HepG2 (cell line): ENCODE results near the gene CDK6.

Experiments
- AGO2 ChIP-seq: fragments of 200-400 bp; formaldehyde crosslinking; optimal IDR thresholded peaks from 2 replicates; pipeline ENCODE3; 2017; ENCODE audit warnings: mild to moderate bottlenecking, low read depth, low read length, moderate library complexity
- ATF2 ChIP-seq: sonication (generic); formaldehyde crosslinking; IDR thresholded peaks from 2 replicates; pipeline ENCODE4 v1.4.0; 2020; ENCODE audit warnings: missing genetic modification reagents
- CHD2 ChIP-seq: IDR thresholded peaks from 2 replicates; pipeline ENCODE4 v1.6.1; 2011; ENCODE audit warnings: low read depth, low read length, improper control_type of control experiment
- EP300 ChIP-seq, 3 experiments: sonication (generic) in 1 of 3; formaldehyde crosslinking in 1 of 3; IDR thresholded peaks; 2 replicates each; pipeline versions ENCODE4 v1.5.1 to v1.6.1; 2011 to 2020; ENCODE audit warnings: low read depth in 2 of 3, low read length in 2 of 3, borderline replicate concordance in 1 of 3, improper control_type of control experiment in 1 of 3, mild to moderate bottlenecking in 1 of 3, missing genetic modification reagents in 1 of 3, moderate library complexity in 1 of 3
- KAT7 ChIP-seq: IDR thresholded peaks from 2 replicates; pipeline ENCODE4 v1.6.1; 2018; ENCODE audit warnings: borderline replicate concordance, missing compliant biosample characterization
- REPIN1 ChIP-seq: sonication (generic); formaldehyde crosslinking; IDR thresholded peaks from 2 replicates; pipeline ENCODE4 v1.8.0; 2022; ENCODE audit warnings: missing genetic modification reagents, low read depth, mild to moderate bottlenecking, borderline replicate concordance
- ZFP62 ChIP-seq: sonication (generic); formaldehyde crosslinking; IDR thresholded peaks from 2 replicates; pipeline ENCODE4 v1.4.0; 2020; ENCODE audit warnings: missing genetic modification reagents
- ZNF33A ChIP-seq: sonication (generic); formaldehyde crosslinking; IDR thresholded peaks from 2 replicates; pipeline ENCODE4 v1.5.1; 2020; ENCODE audit warnings: missing genetic modification reagents, mild to moderate bottlenecking, moderate library complexity, borderline replicate concordance
- ZNF557 ChIP-seq: sonication (generic); formaldehyde crosslinking; IDR thresholded peaks from 2 replicates; pipeline ENCODE4 v1.4.0; 2020; ENCODE audit warnings: missing genetic modification reagents
- ZNF589 ChIP-seq: sonication (generic); formaldehyde crosslinking; conservative IDR thresholded peaks from 2 replicates; pipeline ENCODE4 v1.8.0; 2022; ENCODE audit warnings: mild to moderate bottlenecking, moderate library complexity, missing genetic modification reagents

GRCh38 chr7:92635538-92635937, 200.8 kb downstream of the CDK6 start:
- TF ChIP-seq KAT7 (CRISPR knock-in tag) (no peak), ZNF589 (CRISPR knock-in tag) (no peak), ZFP62 (CRISPR knock-in tag) (no peak), AGO2 (no peak), ZNF557 (no peak), EP300 (IDR thresholded peaks at IDR 0.05; ENCODE audit: low read depth in 2 of 2, low read length in 2 of 2) (no peak), EP300 (CRISPR knock-in tag; IDR thresholded peaks at IDR 0.05; ENCODE audit: borderline replicate concordance) (no peak), ATF2 (CRISPR knock-in tag) (no peak), REPIN1 (no peak), ZNF33A (CRISPR knock-in tag) (no peak), CHD2 (no peak)
